Fibroblast of skin of scalp (primary cell): ENCODE results near the gene SEPSECS.

ENCODE experiments used
- DNase-seq: peaks from one replicate; pipeline ENCODE4 v3.0.0-alpha.2; 2013

SEPSECS gene

DNA sequence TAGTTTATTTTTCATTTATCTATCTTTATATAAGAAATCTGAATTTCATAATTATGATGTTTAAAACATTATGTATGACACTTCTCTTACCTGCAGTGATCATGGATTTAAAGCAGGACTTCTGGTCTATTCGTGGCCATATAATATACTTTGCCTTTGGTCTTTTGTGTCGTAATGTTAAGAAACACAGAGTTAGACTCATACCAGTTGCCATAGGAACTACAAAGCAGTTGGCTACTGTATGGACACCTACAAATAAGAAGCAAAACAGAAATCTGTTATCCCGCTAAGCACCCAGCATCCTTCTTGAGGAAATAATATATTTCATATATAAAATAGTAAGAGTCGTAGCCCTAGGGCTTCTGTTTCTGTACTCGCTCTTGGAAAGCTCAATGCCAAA, 4.3 kb downstream of the SEPSECS start:
- DNase-seq, result no peak

DNA sequence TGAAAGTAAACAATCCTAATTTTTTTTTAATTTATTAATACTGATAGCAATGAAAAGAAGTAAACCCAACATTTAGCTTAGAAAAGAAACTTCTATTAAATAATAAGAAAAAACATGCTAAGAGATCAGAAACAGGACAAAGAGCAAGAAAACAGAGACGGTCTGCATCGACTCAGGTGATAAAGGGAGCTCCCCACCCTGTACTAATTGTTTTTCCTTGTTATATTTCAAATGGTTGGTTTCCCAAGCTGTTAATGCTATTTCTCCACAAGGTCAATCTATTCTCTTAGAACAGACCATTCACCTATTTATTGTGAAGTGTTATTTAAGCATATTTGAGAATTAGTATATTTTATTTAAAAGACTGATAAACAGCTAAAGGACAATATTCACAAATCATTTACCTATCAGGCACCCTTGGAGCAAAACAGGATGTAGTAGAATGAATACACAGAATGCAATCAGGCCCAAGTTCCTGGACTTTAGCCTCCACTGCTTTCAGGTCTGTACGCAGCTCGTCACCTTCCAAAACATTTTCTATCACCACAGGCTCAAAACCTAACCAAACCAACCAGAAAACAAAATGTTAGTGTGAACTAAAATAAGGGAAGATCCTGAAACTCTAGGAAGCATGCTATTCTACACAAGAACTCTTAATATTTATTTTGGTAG, 5.5 kb downstream of the SEPSECS start:
- no peak for DNase-seq

DNA sequence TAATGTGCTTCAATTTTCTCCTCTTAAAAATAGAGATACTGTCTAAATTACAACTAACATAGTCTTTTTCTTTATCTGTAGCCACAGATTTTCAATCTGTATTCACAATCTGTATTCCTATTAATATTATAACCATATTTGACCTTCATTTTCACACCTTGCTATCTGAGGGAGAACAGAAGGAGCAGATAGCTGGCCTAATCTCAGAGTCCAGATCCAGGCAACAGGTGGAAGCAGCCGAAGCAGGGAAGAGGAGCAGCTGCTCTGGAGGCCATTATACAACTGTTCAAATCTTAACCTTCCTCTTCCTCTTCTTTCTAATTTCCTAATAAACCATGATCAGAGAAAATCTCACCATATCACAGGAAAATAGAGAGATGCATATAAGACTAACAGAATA, 14.2 kb downstream of the SEPSECS start:
- no peak for DNase-seq

DNA sequence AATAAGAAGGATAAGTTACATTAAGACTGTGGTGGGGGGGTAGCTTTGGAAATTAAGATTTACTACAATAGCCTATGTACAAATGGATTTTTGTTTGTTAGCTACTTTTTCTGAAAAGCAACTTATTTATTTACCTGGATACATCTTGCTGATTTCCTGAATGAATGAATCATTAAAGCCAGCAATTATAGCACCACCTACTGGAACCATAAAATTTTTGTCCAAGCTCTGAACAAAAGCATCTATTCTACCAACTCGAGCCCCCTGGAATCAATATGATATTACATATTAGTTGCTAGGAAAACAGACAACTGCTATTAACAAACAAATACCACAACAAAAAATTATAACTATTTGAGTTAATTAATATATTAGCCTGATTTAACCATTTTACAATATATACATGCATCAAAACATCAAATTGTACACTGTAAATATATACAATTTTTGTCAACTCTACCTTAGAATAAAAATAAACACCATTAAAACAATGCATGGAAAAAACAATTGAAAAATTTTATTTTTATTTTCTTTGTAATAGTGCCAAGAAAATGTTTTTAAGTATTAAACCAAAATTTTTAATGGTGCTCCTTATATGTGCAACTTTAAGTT, 15.3 kb downstream of the SEPSECS start:
- DNase-seq, result peak; percentile 22

DNA sequence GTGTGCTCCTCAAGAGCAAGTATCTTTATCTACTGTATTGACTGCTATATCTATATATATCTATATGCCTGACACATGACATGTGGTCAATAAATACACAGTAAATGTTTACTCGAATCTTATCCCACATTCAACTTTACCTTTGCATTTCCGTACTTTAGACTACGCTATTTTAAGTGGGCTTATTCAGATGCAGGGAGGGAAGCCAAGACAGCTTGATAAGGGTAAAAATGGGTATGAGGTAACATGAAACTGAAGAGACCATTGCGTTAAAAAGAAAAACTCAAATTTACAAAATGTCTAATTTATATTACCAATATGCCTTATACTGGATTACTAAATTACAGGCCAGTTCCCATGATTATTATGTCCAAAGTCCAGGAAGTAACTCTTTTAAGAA, 17.8 kb downstream of the SEPSECS start:
- DNase-seq, result no peak

- no peak for DNase-seq
Measured at GRCh38 chr4:25141592-25141991, 18.7 kb downstream of the SEPSECS start.

GRCh38 chr4:25133132-25133531, 27.1 kb downstream of the SEPSECS start:
- DNase-seq, result no peak

GRCh38 chr4:25131926-25132325, 28.3 kb downstream of the SEPSECS start:
- DNase-seq, result no peak

DNA sequence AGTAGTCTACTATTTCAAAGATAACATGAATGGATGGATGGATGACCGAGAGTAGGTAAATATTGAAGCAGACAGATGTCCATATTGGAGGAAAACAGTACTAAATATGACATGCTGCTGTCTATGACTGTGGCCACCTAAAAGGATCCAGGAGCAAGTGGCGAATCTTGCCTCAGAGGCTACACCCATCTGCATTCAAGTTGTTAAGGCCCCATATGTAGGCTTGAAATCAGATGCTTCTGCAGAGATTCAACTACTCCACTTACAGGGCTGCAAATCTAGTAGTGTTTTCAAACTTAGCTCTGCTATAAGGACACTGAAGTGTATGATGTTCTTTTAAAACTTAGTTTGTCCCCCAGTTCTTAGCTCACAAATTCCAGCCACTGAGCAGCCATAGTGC, 28.9 kb downstream of the SEPSECS start:
- DNase-seq, result no peak

GRCh38 chr4:25129917-25130316, 30.3 kb downstream of the SEPSECS start:
- DNase-seq, result peak; percentile 36

GRCh38 chr4:25128671-25129070, 31.6 kb downstream of the SEPSECS start:
- DNase-seq, result peak; percentile 28

DNA sequence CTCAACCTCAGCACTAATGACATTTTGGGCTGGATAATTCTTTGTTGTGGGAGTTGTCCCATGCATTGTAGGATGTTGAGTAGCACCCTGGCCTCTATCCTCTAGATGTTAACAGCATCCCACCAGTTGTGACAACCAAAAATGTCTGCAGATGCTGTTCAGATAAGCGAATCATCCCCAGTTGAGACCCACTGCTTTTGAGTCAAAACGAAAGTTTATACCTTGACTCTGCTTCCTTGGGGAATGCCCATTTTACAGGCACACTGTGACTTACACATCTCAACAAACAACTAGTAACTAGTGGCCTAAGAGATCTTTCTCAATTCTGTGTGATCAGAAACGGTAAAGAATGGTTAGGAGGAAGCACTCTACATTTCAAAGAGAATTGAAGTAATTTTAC, 37.0 kb downstream of the SEPSECS start:
- DNase-seq, result no peak

- DNase-seq, result no peak
Measured at GRCh38 chr4:25120146-25120940, 39.9 kb downstream of the SEPSECS start.

DNA sequence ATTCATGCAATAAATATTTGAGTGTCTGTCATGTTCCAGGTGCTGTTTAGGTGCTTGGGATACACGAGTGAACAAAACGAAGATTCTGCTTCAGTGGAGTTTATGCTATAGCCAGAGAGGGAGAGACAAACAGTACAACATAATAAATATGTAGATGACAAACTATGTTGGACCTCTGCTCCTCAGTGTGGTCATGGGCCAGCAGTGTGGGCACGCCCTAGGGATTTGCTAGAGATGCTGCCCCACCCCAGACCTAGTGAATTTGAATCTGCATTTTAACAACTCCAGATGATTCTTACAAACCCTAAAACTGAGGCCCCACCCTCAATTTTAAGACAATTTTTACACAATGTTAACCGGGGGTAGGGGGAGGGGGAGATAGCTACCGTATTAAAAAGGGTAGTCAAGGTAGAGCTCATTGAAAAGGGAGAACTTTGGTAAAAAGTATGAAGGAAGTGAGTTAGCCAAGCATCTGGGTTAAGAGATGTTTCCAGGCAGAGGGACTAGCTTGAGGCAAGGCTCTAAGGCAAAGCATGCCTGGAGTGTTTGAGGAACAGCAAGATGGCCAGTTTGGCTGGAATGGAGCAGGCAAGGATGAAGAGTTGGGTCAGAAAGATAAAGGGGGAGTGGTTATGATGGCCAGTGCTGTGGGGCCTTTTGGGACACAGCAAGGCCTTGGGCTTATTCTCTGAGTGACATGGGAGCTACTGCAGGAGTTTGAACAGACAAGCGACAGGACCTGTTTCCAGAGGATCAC, 42.4 kb downstream of the SEPSECS start:
- no peak for DNase-seq

DNA sequence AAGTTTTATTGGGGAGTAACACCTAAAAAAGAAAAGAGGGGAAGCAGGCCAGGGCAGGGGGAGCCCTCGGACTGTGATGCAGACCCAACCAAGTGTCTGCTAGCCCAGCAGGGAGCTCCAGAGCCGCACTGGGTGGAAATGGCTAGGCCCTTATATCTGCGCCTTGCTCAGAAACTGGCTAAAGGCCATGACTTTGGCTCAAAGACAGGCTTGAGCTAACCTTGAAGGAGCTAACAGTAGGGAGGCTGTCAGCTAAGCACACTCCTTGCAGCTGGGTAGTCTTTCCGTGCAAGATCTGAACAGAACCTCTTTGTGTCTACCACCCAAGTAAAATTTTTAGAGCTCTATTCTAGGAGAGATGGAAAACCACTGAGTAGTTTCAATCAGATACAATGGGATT, 43.0 kb downstream of the SEPSECS start:
- no peak for DNase-seq

GRCh38 chr4:25113915-25114904, 46.0 kb downstream of the SEPSECS start:
- DNase-seq, result peak; percentile 59

- no peak for DNase-seq
Measured at GRCh38 chr4:25112995-25113380, 47.3 kb downstream of the SEPSECS start.

DNA sequence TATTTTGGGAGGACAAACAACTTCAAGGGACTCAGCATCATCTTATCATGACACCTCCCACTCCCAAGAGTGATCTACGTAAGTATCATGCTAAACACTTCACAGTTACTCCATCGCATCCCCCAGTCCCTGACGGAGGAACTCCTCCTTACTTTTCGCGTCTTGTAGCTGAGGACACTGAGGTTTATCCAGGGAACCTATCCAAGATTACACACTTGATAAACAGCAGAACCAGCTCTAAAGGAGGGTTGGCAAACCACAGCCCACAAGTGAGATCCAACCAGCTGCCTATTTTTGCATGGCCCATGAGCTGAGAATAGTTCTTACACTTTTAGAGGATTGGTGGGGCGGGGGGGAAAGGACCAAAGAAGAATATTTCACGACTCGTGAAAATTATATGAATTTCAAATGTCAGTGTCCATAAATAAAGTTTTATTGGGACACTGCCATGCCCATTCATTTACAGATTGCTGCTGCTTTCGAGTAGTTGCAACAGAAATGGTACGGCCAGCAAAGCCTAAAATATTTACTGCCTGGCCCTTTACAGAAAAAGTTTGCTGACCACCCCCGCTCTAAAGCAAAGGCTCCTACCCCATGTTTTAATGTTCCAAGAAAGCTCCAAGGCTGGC, 47.8 kb downstream of the SEPSECS start:
- DNase-seq, result no peak

- DNase-seq, result no peak
Measured at GRCh38 chr4:25111648-25112196, 48.5 kb downstream of the SEPSECS start.

DNA sequence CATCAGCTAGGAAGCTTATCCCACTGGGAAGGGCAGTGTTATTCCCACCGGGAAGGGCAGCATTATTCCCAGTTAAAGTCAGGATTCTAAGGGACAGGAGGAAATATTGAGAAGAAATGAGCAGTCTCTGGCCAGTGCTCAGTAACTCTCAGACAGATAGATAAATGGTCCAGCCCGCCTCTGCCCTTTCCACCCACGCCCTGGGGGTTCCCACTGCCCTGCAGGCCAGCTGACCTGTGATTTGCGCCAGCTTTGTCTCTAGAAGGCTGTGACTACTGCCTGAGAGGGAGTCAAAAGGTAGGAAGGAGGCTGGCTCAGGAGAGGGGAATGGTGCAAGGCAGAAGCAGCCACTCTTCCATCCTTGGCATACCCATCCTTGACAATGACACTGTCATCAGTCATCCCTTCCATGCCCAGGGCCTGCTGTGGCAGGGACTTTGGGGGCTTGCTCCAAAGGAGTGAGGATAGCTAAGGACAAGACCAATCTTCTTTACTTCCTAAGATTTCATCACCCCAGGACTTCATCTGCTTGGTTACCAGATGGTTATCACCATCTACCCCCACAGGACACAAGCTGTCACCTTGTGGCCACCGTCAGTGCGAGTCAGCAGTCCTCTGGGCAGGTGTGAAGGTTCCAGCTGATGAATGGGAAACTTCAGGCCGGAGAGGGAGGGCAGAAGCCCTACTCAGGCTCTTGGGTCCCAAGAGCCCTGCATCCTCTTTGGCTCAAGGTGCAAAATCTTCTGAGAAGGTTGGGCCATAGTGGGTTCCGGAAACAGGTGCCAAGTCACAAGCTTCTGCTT, 49.5 kb downstream of the SEPSECS start:
- DNase-seq, result no peak
